HFF-Myc (cell line): ENCODE measurements around the gene PDCD1LG2.

ENCODE experiments used
- DNase-seq: peaks from one replicate; pipeline ENCODE4 v3.0.0-alpha.2; 2011; ENCODE audit warnings: low read depth; ENCODE audit errors: extremely low read depth
- H3K4me3 ChIP-seq: replicated peaks from 2 replicates; pipeline ENCODE4 v1.5.1; 2011; ENCODE audit warnings: low read depth, mild to moderate bottlenecking, control low read depth, low read length
- CTCF ChIP-seq: IDR thresholded peaks from 2 replicates; pipeline ENCODE4 v1.5.1; 2012; ENCODE audit warnings: mild to moderate bottlenecking, low read depth, low read length, control low read depth; ENCODE audit errors: missing control alignments

The PDCD1LG2 gene

GRCh38 chr9:5531101-5531882 lies 21.0 kb downstream of the PDCD1LG2 start:
- TF ChIP-seq CTCF = no peak
- no peak overlapping the region for H3K4me3 ChIP-seq
- DNase-seq = no peak

- no peak for TF ChIP-seq CTCF
- DNase-seq = no peak
Measured at GRCh38 chr9:5532306-5532705, 22.0 kb downstream of the PDCD1LG2 start.

DNA sequence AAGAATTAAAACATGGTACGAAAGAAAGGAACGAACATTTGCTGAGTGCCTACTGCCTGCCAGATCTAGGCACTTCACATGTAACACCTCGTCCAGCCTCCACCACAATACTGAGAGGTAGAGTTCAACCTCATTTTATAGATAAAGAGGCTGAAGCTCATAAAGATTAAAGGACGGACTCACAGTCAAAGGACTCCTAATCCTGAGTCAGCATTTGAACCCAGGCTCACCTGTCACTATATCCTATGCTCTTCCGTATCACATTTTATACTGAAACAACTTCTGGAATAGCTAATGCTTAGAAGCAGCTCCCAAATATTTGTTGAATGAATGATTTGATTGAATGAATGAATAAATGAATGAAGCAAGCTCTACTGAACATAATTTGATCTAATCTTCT lies 22.5 kb downstream of the PDCD1LG2 start:
- no peak for DNase-seq
- TF ChIP-seq CTCF = no peak
- H3K4me3 ChIP-seq = no peak overlapping the region

More at GRCh38 chr9:5532306-5532705, 22.0 kb downstream of the PDCD1LG2 start:
- H3K4me3 ChIP-seq = no peak overlapping the region

DNA sequence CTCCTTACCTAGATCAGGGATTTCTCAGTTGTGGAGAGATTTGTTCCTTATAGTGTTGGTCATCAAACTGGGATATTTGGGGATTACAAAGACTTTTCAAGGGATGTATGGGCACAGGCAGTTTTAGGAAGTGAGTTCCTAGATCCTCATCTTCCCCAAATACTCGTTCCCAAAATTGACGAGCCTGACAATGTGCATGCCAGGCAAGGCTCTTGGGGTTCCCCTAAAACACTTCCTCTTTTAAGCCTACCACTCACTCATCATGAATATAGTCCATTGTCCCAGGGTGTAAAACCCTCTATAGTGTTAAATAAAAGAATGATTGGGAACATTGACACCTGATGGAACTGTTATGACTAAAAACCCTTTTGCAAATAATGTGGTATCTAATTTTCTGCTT lies 26.4 kb downstream of the PDCD1LG2 start:
- H3K4me3 ChIP-seq = no peak overlapping the region
- no peak for DNase-seq
- no peak for TF ChIP-seq CTCF

GRCh38 chr9:5543875-5544702 lies 33.8 kb downstream of the PDCD1LG2 start:
- no peak overlapping the region for H3K4me3 ChIP-seq
- no peak for TF ChIP-seq CTCF
- DNase-seq = no peak

DNA sequence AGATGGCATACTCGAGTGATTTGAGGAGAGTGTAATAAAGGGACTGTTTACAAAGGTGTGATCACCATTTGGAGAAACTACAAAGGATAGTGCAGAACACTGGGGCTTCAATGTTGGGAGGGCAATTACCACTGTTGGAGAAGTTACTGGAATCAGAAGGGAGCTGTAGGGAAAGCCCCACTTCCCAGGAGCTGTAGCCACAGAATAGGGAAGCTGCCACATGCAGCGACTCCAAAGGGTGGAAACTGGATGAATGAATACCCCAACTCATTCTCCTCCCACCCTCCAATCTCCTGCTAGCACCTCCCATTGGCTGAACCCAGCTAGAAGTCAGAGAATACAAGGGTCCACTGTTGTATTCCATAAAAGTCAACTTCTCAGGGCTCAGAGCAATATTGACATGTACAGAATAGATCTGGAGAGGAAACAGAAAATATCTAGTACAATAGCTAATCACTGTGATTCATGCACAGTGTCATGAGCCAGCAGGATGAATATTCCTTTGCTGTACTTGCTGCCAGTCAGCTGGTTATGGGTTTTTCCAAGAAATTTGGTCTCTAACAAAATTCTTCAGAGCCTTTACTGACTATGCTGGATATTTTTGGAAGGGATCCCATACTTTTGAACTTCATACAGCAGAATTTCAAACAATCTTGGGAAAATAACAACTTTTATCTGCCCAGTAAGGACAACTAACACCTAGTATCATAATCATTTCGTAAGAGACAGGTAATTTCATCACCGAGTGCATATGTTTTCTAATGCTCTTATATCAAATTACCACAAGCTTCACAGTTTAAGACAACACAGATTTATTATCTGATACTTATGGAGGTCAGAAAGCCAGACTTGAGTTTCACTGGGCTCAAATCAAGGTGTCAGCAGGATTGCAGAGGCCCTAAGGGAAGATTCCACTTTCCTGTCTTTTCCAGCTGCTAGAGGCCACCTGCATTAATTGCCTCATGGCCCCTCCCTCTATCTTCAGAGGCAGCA lies 39.6 kb downstream of the PDCD1LG2 start:
- no peak for TF ChIP-seq CTCF
- no peak overlapping the region for H3K4me3 ChIP-seq
- no peak for DNase-seq
